DND-41 (cell line): ENCODE results near the gene HCN2.

Experiments used
- ATAC-seq: fragments of 200-7000 bp; cut with Tn5 transposase; 3 replicates; pipeline ENCODE4 v1.9.1; 2021; ENCODE audit warnings: low read depth; ENCODE audit not compliant: insufficient read depth
- DNase-seq: peaks from one replicate; pipeline ENCODE4 v3.0.0-alpha.2; 2020
- H2AFZ ChIP-seq: 2 replicates; pipeline ENCODE4 v1.6.0; 2012; ENCODE audit warnings: low read depth, low read length
- H3K27ac ChIP-seq: 2 replicates; pipeline ENCODE4 v1.5.1; 2012; ENCODE audit warnings: low read length, inconsistent platforms
- H3K27me3 ChIP-seq: fragments of 200-600 bp; sonication (generic); 2 replicates; pipeline ENCODE4 v1.6.0; 2012; ENCODE audit warnings: low read length, mild to moderate bottlenecking, inconsistent platforms; ENCODE audit not compliant: insufficient read depth, poor library complexity
- H3K36me3 ChIP-seq: 2 replicates; pipeline ENCODE4 v1.5.1; 2012; ENCODE audit warnings: low read length, inconsistent platforms; ENCODE audit not compliant: insufficient read depth
- H3K4me1 ChIP-seq: 2 replicates; pipeline ENCODE4 v1.5.1; 2012; ENCODE audit warnings: mild to moderate bottlenecking, low read length; ENCODE audit not compliant: insufficient read depth
- H3K4me2 ChIP-seq: 2 replicates; pipeline ENCODE4 v1.6.0; 2012; ENCODE audit warnings: mild to moderate bottlenecking, moderate library complexity, low read length, inconsistent platforms; ENCODE audit not compliant: insufficient read depth
- H3K4me3 ChIP-seq, 2 experiments: fragments of 200-600 bp in 1 of 2; shearing (Covaris generic) in 1 of 2; 2 replicates each; pipeline ENCODE4 v1.5.1; 2012 to 2016; ENCODE audit warnings: inconsistent platforms in 2 of 2, low read length in 2 of 2, mild to moderate bottlenecking in 2 of 2, low read depth in 1 of 2, moderate library complexity in 1 of 2
- H3K79me2 ChIP-seq: 2 replicates; pipeline ENCODE4 v1.6.0; 2012; ENCODE audit warnings: low read length, inconsistent platforms; ENCODE audit not compliant: insufficient read depth
- H3K9ac ChIP-seq: 2 replicates; pipeline ENCODE4 v1.6.0; 2012; ENCODE audit warnings: low read depth, mild to moderate bottlenecking, inconsistent platforms, low read length, moderate library complexity
- H3K9me3 ChIP-seq: 2 replicates; pipeline ENCODE4 v1.5.1; 2012; ENCODE audit warnings: low read length, moderate library complexity, mild to moderate bottlenecking, inconsistent platforms; ENCODE audit not compliant: insufficient read depth, severe bottlenecking
- H4K20me1 ChIP-seq: 2 replicates; pipeline ENCODE4 v1.6.0; 2012; ENCODE audit warnings: low read length; ENCODE audit not compliant: insufficient read depth
- CTCF ChIP-seq: IDR thresholded peaks from 2 replicates; pipeline ENCODE4 v1.5.1; 2012; ENCODE audit warnings: borderline replicate concordance, low read length, moderate library complexity, mild to moderate bottlenecking; ENCODE audit not compliant: poor library complexity, severe bottlenecking; ENCODE audit errors: extremely low read depth
- EZH2 ChIP-seq: IDR thresholded peaks from 3 replicates; pipeline ENCODE4 v1.6.1; 2012; ENCODE audit warnings: borderline replicate concordance, low read depth, mild to moderate bottlenecking, moderate library complexity, low read length, inconsistent platforms; ENCODE audit not compliant: severe bottlenecking

The HCN2 gene

GRCh38 chr19:560121-560520 lies 29.6 kb upstream of the HCN2 start:
- TF ChIP-seq CTCF (no peak), EZH2 (no peak)
- Histone ChIP-seq H3K36me3 (peaks cover 9% of the 10 kb centered on the region; the same call in 1 of the 2 replicates), H3K79me2 (no peaks in the 10 kb centered on the region), H3K4me3 (no peak overlapping the region), H2AFZ (no peak overlapping the region), H3K9ac (no peak overlapping the region), H3K4me1 (no peaks in the 10 kb centered on the region), H3K4me2 (no peak overlapping the region), H4K20me1 (no peaks in the 10 kb centered on the region), H3K27ac (no peak overlapping the region), H3K9me3 (no peaks in the 10 kb centered on the region), H3K27me3 (no peaks in the 10 kb centered on the region)
- DNase-seq = no peak
- ATAC-seq = no peak

- no peak overlapping the region for H3K4me3 ChIP-seq
- H3K4me1 ChIP-seq = 0 out of 2 replicates have a peak, but pooled peaks cover 5% of the 10 kb centered on the region
- H3K27ac ChIP-seq = no peak overlapping the region
- H4K20me1 ChIP-seq = no peaks in the 10 kb centered on the region
- no peak overlapping the region for H3K9ac ChIP-seq
- H3K79me2 ChIP-seq = no peaks in the 10 kb centered on the region
- H3K9me3 ChIP-seq = no peaks in the 10 kb centered on the region
- DNase-seq (no peak), ATAC-seq (no peak)
- no peak overlapping the region for H3K4me2 ChIP-seq
- H2AFZ ChIP-seq = no peak overlapping the region
- TF ChIP-seq CTCF (no peak), EZH2 (no peak)
- H3K36me3 ChIP-seq = peaks cover 19% of the 10 kb centered on the region; the same call in 1 of the 2 replicates
- no peaks in the 10 kb centered on the region for H3K27me3 ChIP-seq
Measured at GRCh38 chr19:566403-566802, 23.3 kb upstream of the HCN2 start.

GRCh38 chr19:566844-567243 lies 22.8 kb upstream of the HCN2 start:
- H3K4me3 ChIP-seq = no peak overlapping the region
- H3K9ac ChIP-seq = no peak overlapping the region
- H3K27ac ChIP-seq = no peak overlapping the region
- DNase-seq (no peak), ATAC-seq (no peak)
- no peaks in the 10 kb centered on the region for H3K27me3 ChIP-seq
- no peaks in the 10 kb centered on the region for H3K79me2 ChIP-seq
- H2AFZ ChIP-seq = no peak overlapping the region
- TF ChIP-seq CTCF (no peak), EZH2 (no peak)
- 0 out of 2 replicates have a peak, but pooled peaks cover 5% of the 10 kb centered on the region for H3K4me1 ChIP-seq
- no peaks in the 10 kb centered on the region for H4K20me1 ChIP-seq
- H3K4me2 ChIP-seq = no peak overlapping the region
- peaks cover 19% of the 10 kb centered on the region; the same call in 1 of the 2 replicates for H3K36me3 ChIP-seq
- H3K9me3 ChIP-seq = no peaks in the 10 kb centered on the region
